K562 (cell line): ENCODE data around the gene GPER1. TPM values are rescaled to one million over a fixed set of nuclear protein-coding genes. Genes with fewer than 3 reads are reported as not detected.

Source experiments
- CHD7 ChIP-seq: fragments of 200-600 bp; sonication (generic); IDR thresholded peaks from one replicate; pipeline ENCODE4 v1.6.1; 2012; ENCODE audit warnings: mild to moderate bottlenecking, low read depth, low read length, inconsistent platforms
- EZH2 ChIP-seq: IDR thresholded peaks from 2 replicates; pipeline ENCODE4 v1.6.1; 2012; ENCODE audit warnings: low read depth, mild to moderate bottlenecking, inconsistent platforms, low read length, borderline replicate concordance
- FOXJ2 ChIP-seq: fragments of 200-800 bp; sonication (Bioruptor generic); IDR thresholded peaks from 2 replicates; pipeline ENCODE4 v1.6.1; 2016; ENCODE audit warnings: missing genetic modification characterization, missing compliant biosample characterization
- GATA2 ChIP-seq: sonication (generic); formaldehyde crosslinking; IDR thresholded peaks from 2 replicates; pipeline ENCODE4 v1.4.0; 2020; ENCODE audit warnings: mild to moderate bottlenecking, missing genetic modification reagents
- SRSF7 ChIP-seq: fragments of 200-400 bp; formaldehyde crosslinking; optimal IDR thresholded peaks from 2 replicates; pipeline ENCODE3; 2017; ENCODE audit warnings: mild to moderate bottlenecking, low read depth, low read length
- STAT6 ChIP-seq: sonication (generic); formaldehyde crosslinking; IDR thresholded peaks from 2 replicates; pipeline ENCODE4 v1.8.1; 2023; ENCODE audit warnings: mild to moderate bottlenecking, missing genetic modification reagents
- U2AF1 ChIP-seq: fragments of 200-400 bp; formaldehyde crosslinking; optimal IDR thresholded peaks from 2 replicates; pipeline ENCODE3; 2017; ENCODE audit warnings: mild to moderate bottlenecking, low read depth, low read length, moderate library complexity
- ZNF253 ChIP-seq: fragments of 250-450 bp; sonication (Bioruptor Pico); conservative IDR thresholded peaks from 2 replicates; pipeline ENCODE4 v1.6.1; 2021; ENCODE audit warnings: mild to moderate bottlenecking
- ZNF282 ChIP-seq: sonication (generic); formaldehyde crosslinking; IDR thresholded peaks from 2 replicates; pipeline ENCODE4 v1.8.1; 2023; ENCODE audit warnings: missing genetic modification reagents
- ZNF707 ChIP-seq: fragments of 250-450 bp; sonication (Bioruptor Pico); conservative IDR thresholded peaks from 2 replicates; pipeline ENCODE4 v1.8.0; 2022; ENCODE audit warnings: inconsistent platforms, mild to moderate bottlenecking, moderate library complexity
- ZNF740 ChIP-seq, 3 experiments: fragments of 200-800 bp in 1 of 3; sonication (Bioruptor generic) in 1 of 3; sonication (generic) in 1 of 3; formaldehyde crosslinking in 1 of 3; IDR thresholded peaks; 2 replicates each; pipeline versions ENCODE4 v1.6.1 to v1.8.0; 2016 to 2022; ENCODE audit warnings: mild to moderate bottlenecking in 2 of 3, missing compliant biosample characterization in 2 of 3, missing genetic modification characterization in 2 of 3, missing genetic modification reagents in 1 of 3
- polyA plus RNA-seq, 8 experiments: library from polyadenylated mRNA; depleted of rRNA in 4 of 8; stranded (reverse) in 5 of 8; unstranded in 3 of 8; fragments of >200 nt; fragmentation: Nextera tagmentation in 2 of 8; fragmentation: Illumina TruSeq in 1 of 8; extraction: Ambion mirVana in 2 of 8; extraction: Trizol in 1 of 8; gene quantifications; 2 replicates each; pipeline versions ENCODE4 v1.2.1 to v1.2.3, GENCODE V29; 2011 to 2014; ENCODE audit warnings: inconsistent platforms in 1 of 8, missing spikeins in 1 of 8
- total RNA-seq, 7 experiments: library from RNA; depleted of rRNA in 6 of 7; stranded (reverse); fragments of >200 nt in 6 of 7; fragmentation: Illumina TruSeq in 2 of 7; extraction: Trizol in 2 of 7; gene quantifications; 2 replicates each; pipeline versions ENCODE4 v1.2.1 to v1.2.3, GENCODE V29; 2011 to 2021; ENCODE audit warnings: low replicate concordance in 1 of 7

GPER1 gene
- total and polyA plus RNA-seq, 9 of the 15 experiments (the other 6 are each of a cell fraction or from before 2014, with no cell fraction given), result 0.04 to 0.09 (median 0.08) TPM; not detected in 6

GRCh38 chr7:1044189-1045068 lies 43.5 kb upstream of the GPER1 start, which contains the start of gene GPR146 (continued):
- TF ChIP-seq ZNF707 (no peak), EZH2 (no peak), ZNF740 (CRISPR knock-in tag; IDR thresholded peaks at IDR 0.05) (no peak), ZNF740 (tag; IDR thresholded peaks at IDR 0.05) (no peak), STAT6 (CRISPR knock-in tag) (no peak), ZNF253 (no peak), ZNF282 (CRISPR knock-in tag) (no peak), CHD7 (no peak), GATA2 (CRISPR knock-in tag) (no peak), SRSF7 (no peak), U2AF1 (no peak), FOXJ2 (tag) (no peak)
